Activated T-cell treated with anti-CD3 and anti-CD28 coated beads for 48 hours (primary cell): Measurements from ENCODE around the gene GRIN2A.

Experiments used
- DNase-seq: peaks from one replicate; pipeline ENCODE4 v3.0.0-alpha.2; 2020; ENCODE audit warnings: low read depth

GRIN2A gene

DNA sequence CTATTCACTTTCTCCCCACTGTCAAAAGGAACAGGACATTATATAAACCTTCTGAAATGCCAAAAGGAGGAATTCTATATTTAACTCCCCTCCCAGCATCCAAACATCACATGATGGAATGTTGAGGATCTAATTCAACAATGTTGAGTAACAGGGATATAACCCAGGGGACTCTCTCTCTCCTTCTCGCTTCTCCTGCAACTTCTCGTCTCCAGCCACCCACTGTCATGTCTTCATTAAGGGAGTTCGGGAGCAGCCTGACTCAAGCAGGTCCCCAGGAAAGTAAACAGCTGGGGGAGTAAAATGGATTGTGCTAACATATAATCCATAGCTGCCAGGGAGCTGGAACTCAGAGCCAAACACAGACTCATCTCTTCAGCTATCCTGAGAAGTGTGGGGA is 51.7 kb downstream of the GRIN2A start:
- DNase-seq = no peak

- DNase-seq = no peak
Measured at GRCh38 chr16:10128397-10129258, 53.6 kb downstream of the GRIN2A start.

- DNase-seq = no peak
Measured at GRCh38 chr16:10126686-10127085, 55.5 kb downstream of the GRIN2A start.

GRCh38 chr16:10123141-10123540 is 59.1 kb downstream of the GRIN2A start:
- no peak for DNase-seq

GRCh38 chr16:10122546-10122945 is 59.7 kb downstream of the GRIN2A start:
- no peak for DNase-seq

GRCh38 chr16:10121897-10122425 is 60.3 kb downstream of the GRIN2A start:
- DNase-seq = no peak

DNA sequence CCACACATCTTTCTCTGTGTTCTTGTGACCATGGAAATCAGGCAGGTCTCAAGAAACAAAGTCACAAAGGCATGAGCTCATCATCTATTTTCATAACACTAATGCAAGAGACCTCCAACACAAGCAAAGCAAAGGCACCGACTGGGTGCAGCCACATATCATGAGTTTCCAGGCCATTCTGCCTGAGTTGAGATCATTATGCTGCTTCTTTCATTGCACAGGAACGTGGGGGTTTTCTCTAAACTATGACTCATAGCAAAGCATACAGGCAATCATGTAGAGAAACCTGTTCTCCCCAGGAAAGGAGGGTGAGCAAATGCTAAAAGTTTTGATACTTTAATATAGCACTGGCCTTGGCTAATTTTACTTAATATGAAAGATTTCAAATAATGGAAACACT is 60.7 kb downstream of the GRIN2A start:
- DNase-seq = no peak

- no peak for DNase-seq
Measured at GRCh38 chr16:10120953-10121352, 61.3 kb downstream of the GRIN2A start.

DNA sequence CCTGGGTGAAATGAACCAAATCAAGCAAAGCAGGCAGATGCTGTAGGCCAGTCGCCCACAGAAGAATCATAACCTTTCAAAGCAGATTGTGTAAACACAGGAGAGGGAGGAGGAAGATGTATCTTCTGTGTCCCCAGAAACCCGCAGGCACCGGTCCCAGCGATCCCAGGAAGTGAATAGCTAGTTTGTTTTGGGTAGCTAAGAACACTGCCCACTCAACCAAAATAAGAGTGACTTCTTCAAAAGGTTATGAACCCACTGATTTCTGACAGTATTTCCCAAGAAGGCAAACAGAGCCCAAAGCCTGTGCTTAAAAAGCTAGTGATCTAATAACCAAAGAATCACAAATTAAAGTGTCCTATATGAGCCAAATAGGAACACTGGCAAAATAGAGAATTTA is 67.8 kb downstream of the GRIN2A start:
- DNase-seq = no peak

DNA sequence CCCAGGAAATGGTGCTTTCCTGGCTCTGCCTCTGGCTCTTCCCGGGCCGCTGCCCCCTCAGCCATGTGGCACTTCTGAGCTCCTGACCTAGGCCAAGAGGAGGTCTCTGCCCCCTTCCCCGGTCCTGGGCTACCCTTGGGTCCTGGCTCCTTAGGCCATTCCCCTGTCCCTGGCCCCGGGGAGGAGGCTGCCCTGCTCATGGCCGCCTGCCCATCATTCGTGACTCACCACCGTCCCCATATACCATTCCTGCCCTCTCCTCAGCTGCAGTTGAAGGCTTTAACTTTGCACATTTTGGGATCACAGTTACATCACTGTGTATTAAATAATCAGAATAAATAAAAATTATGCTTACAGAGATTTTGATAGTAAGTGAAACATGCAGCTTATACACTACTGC is 69.0 kb downstream of the GRIN2A start:
- DNase-seq = no peak

DNA sequence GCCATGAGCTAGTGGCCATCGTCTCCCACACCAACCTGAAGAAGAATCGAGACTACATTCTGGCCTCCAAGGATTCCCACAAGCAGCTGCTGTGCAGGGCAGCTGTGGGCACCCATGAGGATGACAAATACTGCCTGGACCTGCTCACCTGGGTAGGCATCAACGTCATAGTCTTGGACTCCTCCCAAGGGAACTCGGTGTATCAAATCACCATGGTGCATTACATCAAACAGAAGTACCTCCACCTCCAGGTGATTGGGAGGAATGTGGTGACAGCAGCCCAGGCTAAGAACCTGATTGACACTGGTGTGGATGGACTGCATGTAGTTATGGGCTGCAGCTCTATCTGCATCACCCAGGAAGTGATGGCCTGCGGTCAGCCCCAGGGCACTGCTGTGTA is 70.2 kb downstream of the GRIN2A start:
- no peak for DNase-seq

DNA sequence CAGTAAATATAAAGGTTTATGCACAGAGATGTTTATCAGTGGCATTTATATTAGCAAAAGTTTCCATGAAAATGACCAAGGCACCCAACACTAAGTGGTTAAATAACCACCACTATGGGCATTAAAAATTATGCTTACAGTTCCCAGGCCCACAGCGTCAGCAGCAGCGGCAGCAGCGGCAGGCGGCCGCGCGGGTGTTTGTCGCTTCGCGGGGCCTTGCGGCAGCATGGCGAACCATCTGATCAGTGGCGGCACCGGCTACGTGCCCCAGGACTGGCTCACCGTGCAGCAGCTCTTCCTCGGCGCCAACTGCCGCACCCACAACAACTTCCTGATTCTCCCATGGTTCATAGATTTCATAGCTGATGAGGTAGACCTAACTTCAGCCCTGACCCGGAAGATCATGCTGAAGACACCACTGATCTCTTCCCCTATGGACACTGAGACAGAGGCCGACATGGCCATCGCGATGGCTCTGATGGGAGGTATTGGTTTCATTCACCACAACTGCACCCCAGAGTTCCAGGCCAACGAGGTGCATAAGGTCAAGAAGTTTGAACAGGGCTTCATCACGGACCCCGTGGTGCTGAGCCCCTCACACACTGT is 71.0 kb downstream of the GRIN2A start:
- no peak for DNase-seq

DNA sequence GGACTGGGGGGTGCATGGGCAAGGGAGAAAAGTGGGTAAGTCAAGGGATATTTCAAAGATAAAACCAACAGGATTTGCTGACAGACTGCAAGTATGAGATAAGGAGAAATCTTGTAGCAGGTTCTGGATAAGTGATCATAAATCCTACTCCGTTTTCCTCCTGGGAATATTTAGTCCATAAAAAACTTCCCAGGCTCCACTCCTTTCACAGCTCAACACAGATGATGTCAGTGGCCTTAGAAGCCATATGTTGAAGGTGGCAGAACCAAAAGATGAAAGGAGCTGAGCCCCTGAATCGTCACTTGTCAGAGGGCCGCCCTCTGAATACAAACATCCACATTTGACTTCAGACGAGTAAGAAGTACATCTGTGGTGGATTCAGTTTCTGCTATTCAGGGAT is 71.7 kb downstream of the GRIN2A start:
- no peak for DNase-seq

- DNase-seq = no peak
Measured at GRCh38 chr16:10107081-10107480, 75.1 kb downstream of the GRIN2A start.

DNA sequence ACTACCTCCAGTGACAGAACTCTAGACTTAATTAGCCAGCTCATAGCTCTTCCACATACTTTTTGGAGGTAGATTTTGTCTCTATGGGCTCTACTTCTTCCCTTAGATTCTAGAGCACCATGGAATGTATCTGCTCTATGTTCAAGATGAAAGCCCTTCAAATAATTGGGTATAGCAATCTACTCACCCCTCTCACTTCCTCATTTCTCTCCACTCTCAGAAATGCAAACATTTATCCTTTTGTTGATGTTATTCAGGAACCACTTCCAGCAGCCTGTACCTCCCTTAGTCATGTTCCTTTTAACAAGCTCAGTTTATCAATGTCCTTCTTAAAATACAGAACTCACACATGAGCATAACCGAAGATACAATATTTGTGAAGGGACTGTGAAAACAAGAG is 78.5 kb downstream of the GRIN2A start:
- DNase-seq = no peak

DNA sequence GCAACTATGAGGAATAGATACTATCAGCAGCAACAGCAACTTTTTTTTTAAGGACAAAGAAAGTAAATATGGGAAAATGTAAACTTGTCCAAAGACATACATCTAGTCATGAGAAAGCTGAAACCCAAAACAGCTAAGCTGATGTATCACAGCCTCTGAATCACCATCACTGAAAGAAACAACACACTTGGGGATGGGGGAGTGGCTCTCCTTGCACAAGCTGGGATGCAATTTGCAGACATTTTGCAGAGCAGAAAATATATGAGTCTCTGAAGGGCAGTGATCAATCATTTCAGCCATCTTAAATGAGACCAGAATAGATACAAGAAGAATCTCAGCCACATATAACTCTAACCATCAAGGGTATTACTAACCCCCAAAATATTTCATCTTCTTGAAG is 79.1 kb downstream of the GRIN2A start:
- DNase-seq = no peak

- DNase-seq = no peak
Measured at GRCh38 chr16:10100829-10101228, 81.4 kb downstream of the GRIN2A start.

DNA sequence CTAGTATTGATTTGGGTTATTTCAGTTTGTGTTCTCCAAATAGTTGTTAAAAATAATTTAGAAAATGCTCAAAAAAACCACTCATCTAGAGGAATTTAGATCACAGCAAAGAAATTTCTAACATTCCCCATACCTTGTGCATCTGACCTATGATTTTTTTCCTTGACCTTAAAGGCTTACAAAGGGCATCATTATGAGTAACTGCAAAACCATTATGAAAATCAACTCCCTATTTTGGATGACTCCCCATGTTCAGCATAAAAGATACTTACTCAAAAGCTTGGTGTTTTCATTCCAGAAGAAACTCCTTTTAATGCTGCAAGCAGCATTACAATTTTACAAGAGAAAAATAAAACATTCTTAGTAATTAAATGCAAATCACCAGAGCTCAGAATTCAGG is 83.2 kb downstream of the GRIN2A start:
- DNase-seq = no peak

- no peak for DNase-seq
Measured at GRCh38 chr16:10097271-10097670, 85.0 kb downstream of the GRIN2A start.

- DNase-seq = no peak
Measured at GRCh38 chr16:10093576-10093975, 88.7 kb downstream of the GRIN2A start.

- DNase-seq = no peak
Measured at GRCh38 chr16:10090816-10091215, 91.4 kb downstream of the GRIN2A start.

DNA sequence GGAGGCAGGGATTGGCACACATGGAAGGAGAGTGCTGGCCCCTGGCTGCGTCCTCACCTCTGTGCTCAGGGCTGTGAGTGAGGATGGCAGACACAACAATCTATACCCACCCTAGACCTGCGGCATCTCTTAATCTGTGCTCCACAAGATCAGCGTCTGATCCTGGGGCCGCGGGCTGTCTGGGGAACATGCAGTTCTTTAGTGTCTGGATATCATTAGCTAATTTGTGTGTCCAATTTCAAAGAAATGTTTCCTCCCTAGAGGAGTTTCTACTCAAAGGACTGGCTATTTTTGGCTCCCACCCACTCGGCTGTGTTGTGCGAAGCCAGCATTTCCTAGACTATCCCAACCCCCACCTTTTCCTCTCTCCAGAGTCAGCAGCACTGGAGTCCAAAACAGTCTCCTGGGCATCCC is 93.8 kb downstream of the GRIN2A start:
- DNase-seq = no peak

DNA sequence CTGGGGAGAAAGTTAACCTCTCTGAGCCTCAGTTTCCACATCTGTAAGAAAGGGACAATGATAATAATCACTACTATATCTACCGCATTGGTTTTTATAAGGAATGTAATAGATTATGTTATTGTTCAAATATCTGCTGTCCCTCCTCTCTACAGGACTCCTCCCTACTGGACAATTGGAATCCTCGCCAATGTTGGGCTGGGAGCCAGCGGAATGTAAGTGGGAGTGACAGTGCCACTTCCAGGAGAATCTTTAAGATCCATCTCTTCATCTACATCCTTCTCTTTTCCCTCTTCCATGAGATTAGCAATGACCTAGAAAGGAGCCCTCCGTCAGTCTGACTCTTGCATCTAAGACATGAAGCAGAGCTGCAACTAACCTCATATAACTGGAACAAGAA is 95.1 kb downstream of the GRIN2A start:
- no peak for DNase-seq

- DNase-seq = no peak
Measured at GRCh38 chr16:10086620-10087019, 95.6 kb downstream of the GRIN2A start.
